Effector memory CD8-positive, alpha-beta T cell (primary cell): ENCODE results near the gene CABLES2.

Experiments
- ATAC-seq: fragments of 150-1000 bp; cut with Tn5 transposase; replicated peaks from 2 replicates; pipeline ENCODE4 v1.10.0; 2021; ENCODE audit warnings: mild to moderate bottlenecking, moderate library complexity
- DNase-seq, 3 experiments: peaks; one replicate each; pipeline ENCODE4 v3.0.0; 2021
- H3K27ac Mint-ChIP-seq, 2 donors: one replicate each; pipeline ENCODE4 v1.8.0; 2022; ENCODE audit warnings: mild to moderate bottlenecking in 2 of 2, mixed read lengths in 2 of 2, moderate library complexity in 2 of 2
- H3K27me3 Mint-ChIP-seq, 2 donors: one replicate each; pipeline ENCODE4 v1.8.0; 2022; ENCODE audit warnings: mixed read lengths in 2 of 2
- H3K36me3 Mint-ChIP-seq: one replicate; pipeline ENCODE4 v1.8.0; 2022; ENCODE audit warnings: mild to moderate bottlenecking, moderate library complexity, mixed read lengths; ENCODE audit not compliant: insufficient read depth
- H3K4me1 Mint-ChIP-seq, 2 donors: one replicate each; pipeline ENCODE4 v1.8.0; 2022; ENCODE audit warnings: low read depth in 2 of 2, mixed read lengths in 2 of 2
- H3K4me3 Mint-ChIP-seq, 2 donors: one replicate each; pipeline ENCODE4 v1.8.0; 2022; ENCODE audit warnings: mild to moderate bottlenecking in 2 of 2, mixed read lengths in 2 of 2, moderate library complexity in 2 of 2
- H3K9me3 Mint-ChIP-seq, 2 donors: one replicate each; pipeline ENCODE4 v1.8.0; 2022; ENCODE audit warnings: mixed read lengths in 2 of 2

CABLES2 gene

DNA sequence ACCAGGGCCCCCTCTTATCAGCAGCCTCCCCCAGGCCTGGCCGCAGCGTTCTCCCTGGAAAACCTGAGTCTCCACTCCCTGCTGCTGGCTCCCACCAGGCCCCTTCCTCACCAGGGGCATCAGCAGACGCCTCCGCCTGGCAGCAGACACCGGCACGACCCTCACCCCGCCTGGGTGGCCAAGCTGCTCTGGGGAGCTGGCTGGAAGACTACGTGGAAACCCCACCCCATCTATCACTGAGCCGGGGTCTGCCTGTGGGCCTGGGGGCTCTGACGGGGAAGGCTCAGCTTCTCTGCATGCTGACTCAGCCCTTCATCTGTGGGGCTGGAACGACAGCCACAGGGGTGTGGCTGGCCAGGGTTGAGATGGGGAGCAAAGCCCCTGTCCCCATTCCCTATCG, 39.4 kb upstream of the CABLES2 start:
- no peak overlapping the region for H3K27ac Mint-ChIP-seq
- H3K27me3 Mint-ChIP-seq = peaks cover 24 to 83% of the 10 kb centered on the region in 2 donors
- H3K4me1 Mint-ChIP-seq = no peaks in the 10 kb centered on the region

DNA sequence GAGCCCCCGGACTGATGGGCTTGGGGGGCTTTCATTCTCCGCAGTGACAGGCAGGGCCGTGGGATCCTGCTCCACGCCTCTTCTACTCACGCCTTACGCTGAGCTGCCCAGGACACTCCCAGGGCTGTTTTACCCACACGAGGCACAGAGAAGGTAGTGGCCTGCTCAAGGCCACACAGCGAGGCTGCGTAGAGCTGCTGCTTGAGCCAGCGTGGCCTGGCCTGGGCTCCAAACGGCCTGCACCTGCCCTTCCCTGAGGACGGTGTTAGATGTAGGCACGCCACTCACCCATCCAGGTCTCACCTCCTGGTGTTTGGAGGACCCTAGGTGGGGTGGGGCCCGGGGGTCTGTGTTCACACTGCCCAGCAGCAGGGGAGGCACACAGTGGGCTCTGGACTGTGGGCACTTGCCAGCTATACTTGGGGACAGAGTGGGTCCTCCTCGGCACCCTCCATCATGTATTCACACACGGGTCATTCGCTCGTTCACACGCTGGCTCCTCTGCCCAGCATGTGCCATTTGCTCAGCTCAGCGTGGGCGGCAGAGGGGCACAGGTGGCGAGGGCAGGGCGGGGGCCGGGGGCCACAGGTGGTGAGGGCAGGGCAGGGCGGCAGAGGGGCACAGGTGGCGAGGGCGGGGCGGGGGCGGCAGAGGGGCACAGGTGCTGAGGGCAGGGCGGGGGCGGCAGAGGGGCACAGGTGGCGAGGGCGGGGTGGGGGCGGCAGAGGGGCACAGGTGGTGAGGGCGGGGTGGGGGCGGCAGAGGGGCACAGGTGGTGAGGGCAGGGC, 38.7 kb upstream of the CABLES2 start:
- H3K36me3 Mint-ChIP-seq = no peaks in the 10 kb centered on the region
- no peaks in the 10 kb centered on the region for H3K9me3 Mint-ChIP-seq
- H3K27ac Mint-ChIP-seq = no peak overlapping the region
- no peaks in the 10 kb centered on the region for H3K4me1 Mint-ChIP-seq
- ATAC-seq (no peak), DNase-seq (no peak)
- no peak overlapping the region for H3K4me3 Mint-ChIP-seq
- peaks cover 27 to 90% of the 10 kb centered on the region in 2 donors for H3K27me3 Mint-ChIP-seq

More for the DNA sequence above, 39.4 kb upstream of the CABLES2 start:
- no peaks in the 10 kb centered on the region for H3K9me3 Mint-ChIP-seq
- no peaks in the 10 kb centered on the region for H3K36me3 Mint-ChIP-seq
- H3K4me3 Mint-ChIP-seq = no peak overlapping the region
- ATAC-seq = no peak
- no peak for DNase-seq

DNA sequence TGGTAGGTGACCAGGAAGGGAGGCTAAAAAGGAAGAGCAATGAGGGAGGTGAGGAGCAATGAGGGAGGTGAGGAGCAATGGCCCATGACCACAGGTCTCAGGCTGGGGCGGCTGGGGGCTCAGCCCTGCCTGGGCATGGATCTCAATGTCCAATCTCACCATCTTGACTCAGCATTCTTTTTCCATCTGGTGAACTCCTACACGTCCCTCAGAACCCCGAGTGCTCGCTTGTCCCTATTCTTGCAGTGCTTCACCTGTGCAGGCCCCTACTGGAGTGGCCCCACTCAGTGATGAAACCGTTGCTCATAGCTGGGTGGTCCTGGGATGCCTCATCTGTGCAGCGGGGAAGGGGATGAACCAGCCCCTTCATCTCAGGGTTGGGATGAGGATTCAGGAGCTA, 37.2 kb upstream of the CABLES2 start:
- Mint-ChIP-seq H3K4me3 (no peak overlapping the region), H3K27ac (no peak overlapping the region), H3K4me1 (no peaks in the 10 kb centered on the region), H3K27me3 (peaks cover 30 to 92% of the 10 kb centered on the region in 2 donors), H3K9me3 (no peaks in the 10 kb centered on the region), H3K36me3 (no peaks in the 10 kb centered on the region)
- ATAC-seq (no peak), DNase-seq (no peak)

DNA sequence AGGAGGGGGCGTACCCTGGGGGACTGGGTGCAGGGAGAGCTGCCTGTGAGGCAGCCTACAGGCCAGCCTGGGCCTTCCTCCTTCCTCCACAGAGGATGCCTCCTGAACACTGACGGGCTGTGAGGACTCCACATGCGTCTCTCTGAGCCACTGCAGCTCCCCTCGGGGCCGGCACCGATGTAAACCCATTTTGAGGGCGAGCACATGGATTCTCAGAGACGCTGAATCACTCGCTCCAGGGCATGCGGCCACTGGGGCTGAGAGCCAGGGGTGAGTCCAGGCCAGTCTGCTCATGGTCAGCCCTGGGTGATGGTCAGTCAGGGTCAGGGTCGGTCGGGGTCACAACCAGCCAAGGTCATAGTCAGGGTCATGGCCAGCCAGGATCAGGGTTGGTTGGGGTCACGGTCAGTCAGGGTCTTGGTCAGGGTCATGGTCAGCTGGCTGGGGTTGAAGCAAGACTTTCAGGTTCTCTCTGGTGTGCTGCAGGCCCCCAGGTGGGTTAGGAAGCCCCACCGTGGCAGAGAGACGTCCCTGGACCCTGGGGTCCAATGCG, 35.0 kb upstream of the CABLES2 start:
- Mint-ChIP-seq H3K4me3 (no peak overlapping the region), H3K27me3 (peaks cover 34 to 92% of the 10 kb centered on the region in 2 donors), H3K36me3 (no peaks in the 10 kb centered on the region), H3K4me1 (no peaks in the 10 kb centered on the region), H3K9me3 (no peaks in the 10 kb centered on the region), H3K27ac (no peak overlapping the region)
- DNase-seq = no peak
- no peak for ATAC-seq

DNA sequence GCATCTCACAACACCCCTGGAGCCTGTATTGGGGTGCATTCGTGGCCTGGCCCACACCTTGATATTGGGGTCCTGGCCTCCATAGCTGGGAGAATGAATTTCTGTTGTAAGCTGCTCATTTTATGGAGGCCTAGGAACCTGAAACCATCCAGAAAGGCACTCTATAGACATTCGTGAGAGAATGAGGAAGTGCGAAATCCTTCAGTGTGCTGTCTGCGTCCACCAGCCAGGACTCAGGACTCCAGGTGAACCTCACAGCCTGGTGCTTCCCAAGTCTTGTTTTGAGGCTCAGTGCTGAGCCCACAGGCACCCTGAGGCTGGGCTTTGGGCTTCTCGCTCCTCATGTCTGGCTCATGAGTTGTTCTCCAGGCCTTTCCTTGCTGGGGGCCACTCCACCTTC, 32.1 kb upstream of the CABLES2 start:
- DNase-seq (no peak), ATAC-seq (no peak)
- H3K4me3 Mint-ChIP-seq = no peak overlapping the region
- no peak overlapping the region for H3K27ac Mint-ChIP-seq
- peaks cover 53 to 95% of the 10 kb centered on the region in 2 donors for H3K27me3 Mint-ChIP-seq
- no peaks in the 10 kb centered on the region for H3K9me3 Mint-ChIP-seq
- no peaks in the 10 kb centered on the region for H3K4me1 Mint-ChIP-seq
- H3K36me3 Mint-ChIP-seq = peaks cover 2% of the 10 kb centered on the region

DNA sequence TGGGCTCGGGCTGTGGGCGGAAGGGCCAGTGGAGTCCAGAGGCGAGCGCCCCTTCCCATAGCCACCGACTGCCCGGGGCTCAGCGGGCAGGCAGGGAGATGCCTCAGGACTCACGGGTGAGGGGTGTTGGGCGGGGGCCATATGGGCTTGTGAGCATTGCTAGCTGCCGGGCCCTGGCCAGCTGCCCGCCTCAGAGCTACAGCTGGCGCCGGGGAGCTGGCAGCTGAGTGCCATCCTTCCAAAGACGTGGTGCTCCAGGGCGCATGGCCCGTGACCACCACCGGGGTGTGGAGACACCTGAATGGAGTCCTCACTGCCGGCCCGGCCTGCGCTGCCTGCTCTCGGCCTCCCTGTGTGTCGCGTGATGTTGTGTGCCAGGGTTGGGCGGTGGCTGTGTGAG, 30.8 kb upstream of the CABLES2 start:
- ATAC-seq (no peak), DNase-seq (no peak)
- no peak overlapping the region for H3K4me3 Mint-ChIP-seq
- no peaks in the 10 kb centered on the region for H3K4me1 Mint-ChIP-seq
- H3K27me3 Mint-ChIP-seq = peaks cover 52 to 95% of the 10 kb centered on the region in 2 donors
- no peak overlapping the region for H3K27ac Mint-ChIP-seq
- no peaks in the 10 kb centered on the region for H3K9me3 Mint-ChIP-seq
- H3K36me3 Mint-ChIP-seq = peaks cover 2% of the 10 kb centered on the region

DNA sequence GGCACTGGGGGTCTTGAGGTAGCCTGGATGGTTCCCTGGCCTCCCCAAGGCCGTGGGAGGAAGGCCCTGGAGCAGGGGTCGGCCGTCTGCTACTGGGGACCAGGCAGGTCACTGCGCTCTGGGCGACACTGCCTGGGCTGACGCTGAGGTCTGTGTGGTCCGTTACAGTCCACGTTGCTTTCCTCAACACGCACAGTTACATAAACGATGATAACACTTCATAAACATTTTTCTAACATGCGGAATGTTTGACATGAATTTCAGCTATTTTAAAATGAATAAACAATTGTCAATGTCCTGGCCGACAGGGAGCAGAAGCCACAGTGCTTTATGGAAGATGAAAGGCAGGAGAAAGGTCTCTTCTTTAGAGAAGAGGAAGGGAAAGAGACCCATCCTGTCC, 30.4 kb upstream of the CABLES2 start:
- H3K9me3 Mint-ChIP-seq = no peaks in the 10 kb centered on the region
- H3K4me1 Mint-ChIP-seq = no peaks in the 10 kb centered on the region
- no peak for ATAC-seq
- H3K36me3 Mint-ChIP-seq = peaks cover 2% of the 10 kb centered on the region
- peaks cover 47 to 95% of the 10 kb centered on the region in 2 donors for H3K27me3 Mint-ChIP-seq
- H3K4me3 Mint-ChIP-seq = no peak overlapping the region
- no peak overlapping the region for H3K27ac Mint-ChIP-seq
- no peak for DNase-seq

DNA sequence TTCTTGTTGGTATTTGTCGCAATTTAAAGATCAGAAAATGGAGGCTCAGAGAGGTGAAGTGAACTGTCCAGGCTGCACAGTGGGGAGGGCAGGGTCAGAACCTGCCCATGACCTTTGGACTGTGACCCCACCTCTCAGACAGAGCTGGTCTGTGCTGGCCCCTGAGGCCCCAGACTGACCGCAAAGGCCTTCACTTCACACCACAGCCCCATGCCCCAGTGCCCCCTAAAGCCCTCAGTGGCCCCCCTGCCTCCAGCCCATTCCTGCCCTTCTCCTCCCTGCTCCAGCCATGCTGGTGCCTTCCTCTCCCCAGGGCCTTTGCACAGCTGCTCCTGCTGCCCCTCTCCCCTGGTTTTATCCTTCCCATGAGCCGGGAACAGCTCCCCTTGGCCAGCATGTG, 29.6 kb upstream of the CABLES2 start:
- DNase-seq = no peak
- ATAC-seq = no peak
- no peaks in the 10 kb centered on the region for H3K9me3 Mint-ChIP-seq
- peaks cover 2% of the 10 kb centered on the region for H3K36me3 Mint-ChIP-seq
- no peak overlapping the region for H3K4me3 Mint-ChIP-seq
- peaks cover 48 to 95% of the 10 kb centered on the region in 2 donors for H3K27me3 Mint-ChIP-seq
- H3K27ac Mint-ChIP-seq = no peak overlapping the region
- H3K4me1 Mint-ChIP-seq = no peaks in the 10 kb centered on the region

DNA sequence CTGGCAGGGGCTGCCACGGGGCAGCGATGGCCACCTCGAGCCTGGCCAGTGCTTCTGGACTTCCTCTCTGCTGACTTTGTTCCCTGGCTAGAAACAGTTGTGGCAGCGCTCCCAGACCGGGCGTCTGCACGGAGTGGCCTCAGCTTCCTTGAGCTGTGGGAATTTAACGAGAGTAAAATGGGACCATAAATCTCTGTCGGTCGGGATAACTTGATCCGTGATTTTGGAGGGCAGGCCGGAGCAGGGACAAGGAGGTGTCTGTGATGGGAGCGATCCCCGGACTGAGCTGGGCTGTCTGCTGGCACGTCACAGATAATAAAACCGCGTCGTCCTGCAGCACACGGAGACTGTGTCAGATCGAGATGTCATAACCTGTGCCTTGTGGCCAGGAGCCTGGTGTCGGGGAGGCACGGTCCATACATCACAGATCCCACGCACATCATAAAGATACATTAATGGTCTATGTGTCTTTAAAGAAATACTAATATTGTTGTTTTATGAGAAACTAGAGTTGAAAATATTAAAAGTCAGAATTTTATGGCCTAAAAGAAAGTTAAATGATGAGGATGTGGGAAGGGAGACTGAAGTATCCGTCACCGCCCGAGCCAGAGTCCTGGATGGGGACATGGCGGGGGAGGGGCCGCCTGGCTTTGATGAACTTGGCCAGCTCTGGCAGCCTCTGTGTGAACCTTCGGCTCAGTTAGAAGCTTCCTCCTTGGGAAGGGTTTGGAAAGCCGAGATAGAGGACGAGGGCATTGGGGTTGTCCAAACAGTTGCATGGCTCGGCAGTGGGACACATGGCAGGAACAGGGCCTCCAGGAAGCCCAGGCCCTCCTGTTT, 26.8 kb upstream of the CABLES2 start:
- DNase-seq = no peak
- Mint-ChIP-seq H3K36me3 (peaks cover 2% of the 10 kb centered on the region), H3K27ac (no peak overlapping the region), H3K4me3 (no peak overlapping the region), H3K4me1 (no peaks in the 10 kb centered on the region), H3K27me3 (peaks cover 50 to 86% of the 10 kb centered on the region in 2 donors), H3K9me3 (no peaks in the 10 kb centered on the region)
- no peak for ATAC-seq

DNA sequence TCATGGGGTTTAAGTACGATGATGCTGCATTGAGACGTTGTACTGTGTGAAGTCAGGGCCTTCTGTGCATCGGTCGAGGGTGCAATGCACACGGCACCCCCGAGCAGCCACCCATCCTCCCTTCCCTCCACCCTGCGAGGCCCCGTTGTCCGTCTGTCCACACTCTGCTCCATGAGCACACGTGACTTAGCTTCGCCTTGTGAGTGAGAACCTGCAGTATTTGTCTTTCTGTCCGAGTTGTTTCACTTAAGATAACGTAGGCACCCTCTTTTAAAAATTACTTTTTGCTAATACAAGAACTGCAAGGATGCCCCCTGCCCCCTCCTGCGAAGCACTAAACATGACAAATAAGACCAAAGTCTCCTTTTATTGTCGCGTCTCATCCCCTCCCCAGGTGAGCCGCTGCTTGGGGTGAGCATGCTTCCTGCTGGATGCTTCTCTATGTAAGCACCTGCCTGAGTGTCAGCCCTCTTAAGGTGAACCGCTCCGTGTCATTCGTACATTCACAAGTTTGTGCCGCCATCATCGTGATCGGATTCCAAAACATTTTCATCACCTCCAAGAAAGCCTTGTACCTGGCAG, 23.9 kb upstream of the CABLES2 start:
- Mint-ChIP-seq H3K27ac (no peak overlapping the region), H3K4me3 (no peak overlapping the region), H3K36me3 (peaks cover 2% of the 10 kb centered on the region), H3K9me3 (no peaks in the 10 kb centered on the region), H3K4me1 (peaks cover 0 to 2% of the 10 kb centered on the region in 2 donors), H3K27me3 (peaks cover 32 to 67% of the 10 kb centered on the region in 2 donors)
- ATAC-seq (no peak), DNase-seq (no peak)

DNA sequence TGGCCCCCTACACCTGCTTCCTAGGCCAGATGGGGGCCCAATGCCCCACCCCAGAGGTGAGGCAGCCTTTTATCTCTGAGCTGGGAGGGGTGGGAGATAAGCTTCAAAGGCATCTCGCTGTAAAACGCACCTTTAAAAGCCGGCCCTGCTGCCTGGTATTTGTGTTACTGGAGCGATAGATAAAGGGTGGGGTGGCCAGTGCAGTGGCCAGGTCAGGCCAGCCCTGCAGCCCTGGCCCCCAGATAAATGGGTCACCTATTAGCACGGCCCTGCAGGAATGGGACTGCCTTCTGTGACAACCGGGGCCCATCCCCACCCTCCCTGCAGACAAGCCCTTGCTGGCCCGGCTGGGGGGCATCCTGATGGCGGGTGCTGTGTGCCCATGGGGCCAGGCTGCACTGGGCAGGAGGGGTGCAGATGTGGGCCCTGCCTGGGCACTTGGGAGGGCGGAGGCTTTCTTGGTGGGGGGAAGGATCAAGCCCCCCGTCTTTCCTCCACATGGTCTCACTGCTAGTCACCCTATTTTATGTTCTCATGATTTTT, 23.3 kb upstream of the CABLES2 start:
- DNase-seq (no peak), ATAC-seq (no peak)
- Mint-ChIP-seq H3K4me3 (no peak overlapping the region), H3K9me3 (no peaks in the 10 kb centered on the region), H3K36me3 (peaks cover 2% of the 10 kb centered on the region), H3K27me3 (peaks cover 27 to 61% of the 10 kb centered on the region in 2 donors), H3K4me1 (peaks cover 0 to 2% of the 10 kb centered on the region in 2 donors), H3K27ac (no peak overlapping the region)

DNA sequence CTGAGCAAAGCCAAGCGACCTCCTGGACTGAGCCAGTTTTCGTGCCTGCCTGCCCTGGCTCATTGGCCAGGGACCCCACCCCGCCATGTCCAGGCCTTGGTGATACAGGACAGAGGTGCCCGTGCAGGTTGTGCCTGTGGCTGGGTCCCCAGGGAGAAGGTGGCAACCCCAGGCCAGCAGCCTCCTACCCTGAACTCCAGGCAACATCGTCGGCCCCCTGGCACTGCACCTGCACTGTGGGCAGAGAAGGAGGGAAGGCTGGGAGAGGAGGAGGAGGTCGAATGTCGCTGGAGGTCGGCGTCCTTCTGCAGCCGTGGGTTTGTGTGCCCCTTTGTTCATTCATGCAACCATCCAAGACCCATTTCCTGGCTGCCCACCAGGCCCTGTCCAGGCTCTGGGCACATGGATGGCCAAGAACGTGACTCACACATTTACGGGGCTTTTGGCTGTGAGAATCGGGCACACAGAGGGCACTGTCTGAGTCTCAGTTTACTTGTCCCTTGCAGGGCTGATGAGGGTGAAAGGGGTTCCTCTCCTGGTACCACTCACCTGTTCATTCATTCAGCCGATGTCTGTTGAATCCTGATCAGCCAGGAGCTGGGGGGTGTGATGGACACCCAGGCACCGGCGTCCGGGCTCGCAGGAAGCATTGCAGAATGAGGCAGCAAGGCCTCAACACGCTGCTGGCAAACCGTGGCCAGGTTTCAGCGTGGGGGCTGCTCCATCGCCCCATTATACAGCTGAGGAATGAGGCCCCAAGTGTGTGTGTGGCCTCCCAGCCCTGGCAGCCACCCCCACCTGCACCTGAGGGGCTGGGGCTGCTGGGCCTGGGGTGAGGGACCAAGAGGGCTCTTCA, 22.6 kb upstream of the CABLES2 start:
- Mint-ChIP-seq H3K36me3 (peaks cover under 1% of the 10 kb centered on the region), H3K27ac (no peak overlapping the region), H3K27me3 (peaks cover 20 to 61% of the 10 kb centered on the region in 2 donors), H3K4me3 (no peak overlapping the region), H3K4me1 (peaks cover 0 to 2% of the 10 kb centered on the region in 2 donors), H3K9me3 (no peaks in the 10 kb centered on the region)
- ATAC-seq (no peak), DNase-seq (no peak)
